ENCODE data around the gene SLC2A5. TPM values are rescaled to one million over a fixed set of nuclear protein-coding genes. Genes with fewer than 3 reads are reported as not detected.
"Not testable (repeated sequence)": the region's sequence is repeated elsewhere in the genome, so short reads cannot be mapped to it uniquely, and the experiment has no call there.

The SLC2A5 gene
- polyA plus RNA-seq, 3 donors = 0.75 to 1.3 (median 0.81) TPM

GRCh38 chr1:9004031-9004699, 65.3 kb downstream of the SLC2A5 start:
- H3K9ac ChIP-seq (ENCODE audit: insufficient read depth, low read length, poor library complexity, severe bottlenecking) = no peak overlapping the region
- no peaks in the 10 kb centered on the region for H3K9me3 ChIP-seq (replicated peaks in 1 of 2; ENCODE audit: control insufficient read depth in 1 of 2, insufficient read depth in 1 of 2, low read length in 2 of 2)
- H3K4me3 ChIP-seq (replicated peaks in 1 of 3; ENCODE audit: low read depth in 2 of 3, low read length in 3 of 3) = no peak overlapping the region
- H3K27me3 Mint-ChIP-seq (ENCODE audit: low read depth in 3 of 3) = peaks cover 2 to 6% (median 6%) of the 10 kb centered on the region in 3 donors
- no peak overlapping the region for H3K4me2 ChIP-seq (replicated peaks; ENCODE audit: extremely low read depth, low read length, poor library complexity, severe bottlenecking)
- TF ChIP-seq, protein P1, sequence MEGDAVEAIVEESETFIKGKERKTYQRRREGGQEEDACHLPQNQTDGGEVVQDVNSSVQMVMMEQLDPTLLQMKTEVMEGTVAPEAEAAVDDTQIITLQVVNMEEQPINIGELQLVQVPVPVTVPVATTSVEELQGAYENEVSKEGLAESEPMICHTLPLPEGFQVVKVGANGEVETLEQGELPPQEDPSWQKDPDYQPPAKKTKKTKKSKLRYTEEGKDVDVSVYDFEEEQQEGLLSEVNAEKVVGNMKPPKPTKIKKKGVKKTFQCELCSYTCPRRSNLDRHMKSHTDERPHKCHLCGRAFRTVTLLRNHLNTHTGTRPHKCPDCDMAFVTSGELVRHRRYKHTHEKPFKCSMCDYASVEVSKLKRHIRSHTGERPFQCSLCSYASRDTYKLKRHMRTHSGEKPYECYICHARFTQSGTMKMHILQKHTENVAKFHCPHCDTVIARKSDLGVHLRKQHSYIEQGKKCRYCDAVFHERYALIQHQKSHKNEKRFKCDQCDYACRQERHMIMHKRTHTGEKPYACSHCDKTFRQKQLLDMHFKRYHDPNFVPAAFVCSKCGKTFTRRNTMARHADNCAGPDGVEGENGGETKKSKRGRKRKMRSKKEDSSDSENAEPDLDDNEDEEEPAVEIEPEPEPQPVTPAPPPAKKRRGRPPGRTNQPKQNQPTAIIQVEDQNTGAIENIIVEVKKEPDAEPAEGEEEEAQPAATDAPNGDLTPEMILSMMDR (IDR thresholded peaks at IDR 0.05) = no peak
- no peak overlapping the region for H2AFZ ChIP-seq (ENCODE audit: insufficient read depth, low read depth, low read length, poor library complexity, severe bottlenecking)
- 44% methylated on average over 6 of the region's 11 CpGs for WGBS (ENCODE audit: insufficient coverage)
- H3K4me1 Mint-ChIP-seq = peaks cover 29% of the 10 kb centered on the region
- no peak overlapping the region for H3K27ac Mint-ChIP-seq
- peaks cover 22 to 28% of the 10 kb centered on the region in 2 donors for H3K4me1 ChIP-seq (ENCODE audit: control insufficient read depth in 1 of 2, insufficient read depth in 2 of 2, low read length in 2 of 2)
- H3K9me3 Mint-ChIP-seq = no peaks in the 10 kb centered on the region
- H3K4me3 Mint-ChIP-seq = peak overlapping the region in 1 of 2 donors; percentile 33
- DNase-seq = no peak
- no peaks in the 10 kb centered on the region for H4K20me1 ChIP-seq (ENCODE audit: insufficient read depth, low read length)
- no peaks in the 10 kb centered on the region for H3K79me2 ChIP-seq (ENCODE audit: insufficient read depth, low read length)
- intact Hi-C loops (cut with micrococcal nuclease) = no loop called here
- H3K36me3 Mint-ChIP-seq = no peaks in the 10 kb centered on the region
- H3K27ac ChIP-seq (ENCODE audit: low read depth in 1 of 2, low read length in 2 of 2) = no peak overlapping the region
- H3K36me3 ChIP-seq (replicated peaks in 1 of 2; ENCODE audit: control insufficient read depth in 1 of 2, insufficient read depth in 2 of 2, low read length in 2 of 2) = no peaks in the 10 kb centered on the region
- H3K27me3 ChIP-seq (ENCODE audit: control insufficient read depth in 2 of 2, insufficient read depth in 2 of 2, low read length in 2 of 2) = no peaks in the 10 kb centered on the region

GRCh38 chr1:9002215-9002560, 67.2 kb downstream of the SLC2A5 start:
- Mint-ChIP-seq H3K27ac (peak overlapping the region in 1 of 7 donors; percentile 11), H3K4me1 (peaks cover 18% of the 10 kb centered on the region)
- H3K4me3 Mint-ChIP-seq; H3K36me3 ChIP-seq (replicated peaks in 1 of 2; ENCODE audit: control insufficient read depth in 1 of 2, insufficient read depth in 2 of 2, low read length in 2 of 2); H3K4me2 ChIP-seq (replicated peaks; ENCODE audit: extremely low read depth, low read length, poor library complexity, severe bottlenecking); H3K9me3 Mint-ChIP-seq; H3K27me3 ChIP-seq (ENCODE audit: control insufficient read depth in 2 of 2, insufficient read depth in 2 of 2, low read length in 2 of 2); H3K36me3 Mint-ChIP-seq; H3K79me2 ChIP-seq (ENCODE audit: insufficient read depth, low read length); intact Hi-C loops (cut with micrococcal nuclease); H3K9me3 ChIP-seq (replicated peaks in 1 of 2; ENCODE audit: control insufficient read depth in 1 of 2, insufficient read depth in 1 of 2, low read length in 2 of 2); H3K4me3 ChIP-seq (replicated peaks in 1 of 3; ENCODE audit: low read depth in 2 of 3, low read length in 3 of 3); H2AFZ ChIP-seq (ENCODE audit: insufficient read depth, low read depth, low read length, poor library complexity, severe bottlenecking); DNase-seq; H4K20me1 ChIP-seq (ENCODE audit: insufficient read depth, low read length); H3K9ac ChIP-seq (ENCODE audit: insufficient read depth, low read length, poor library complexity, severe bottlenecking); H3K27ac ChIP-seq (ENCODE audit: low read depth in 1 of 2, low read length in 2 of 2); H3K27me3 Mint-ChIP-seq (ENCODE audit: low read depth in 3 of 3): not testable (repeated sequence)
- H3K4me1 ChIP-seq (ENCODE audit: control insufficient read depth in 1 of 2, insufficient read depth in 2 of 2, low read length in 2 of 2) = peaks cover 10 to 13% of the 10 kb centered on the region in 2 donors
- 19% methylated on average over 4 of the region's 11 CpGs for WGBS (ENCODE audit: insufficient coverage)

DNA sequence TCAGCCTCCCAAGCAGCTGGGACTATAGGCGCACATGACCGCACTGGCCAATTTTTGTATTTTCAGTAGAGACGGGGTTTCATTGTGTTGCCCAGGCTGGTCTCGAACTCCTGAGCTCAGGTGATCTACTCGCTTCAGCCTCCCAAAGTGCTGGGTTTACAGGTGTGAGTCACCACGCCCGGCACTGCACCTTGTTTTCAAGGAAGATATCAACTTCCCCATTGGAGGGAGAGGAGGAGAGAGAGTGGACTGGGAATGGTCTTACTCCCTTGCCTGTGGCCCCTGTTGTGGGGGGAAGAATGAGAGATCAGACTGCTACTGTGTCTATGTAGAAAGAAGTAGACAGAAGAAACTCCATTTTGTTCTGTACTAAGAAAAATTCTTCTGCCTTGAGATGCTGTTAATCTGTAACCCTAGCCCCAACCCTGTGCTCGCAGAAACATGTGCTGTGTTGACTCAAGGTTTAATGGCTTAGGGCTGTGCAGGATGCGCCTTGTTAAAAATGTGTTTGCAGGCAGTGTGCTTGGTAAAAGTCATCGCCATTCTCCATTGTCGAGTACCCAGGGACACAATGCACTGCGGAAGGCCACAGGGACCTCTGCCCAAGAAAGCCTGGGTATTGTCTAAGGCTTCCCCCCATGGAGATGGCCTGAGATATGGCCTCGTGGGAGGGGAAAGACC, 67.8 kb downstream of the SLC2A5 start:
- H3K4me3 Mint-ChIP-seq; H3K4me3 ChIP-seq (replicated peaks in 1 of 3; ENCODE audit: low read depth in 2 of 3, low read length in 3 of 3); H3K27ac ChIP-seq (ENCODE audit: low read depth in 1 of 2, low read length in 2 of 2); H3K27me3 Mint-ChIP-seq (ENCODE audit: low read depth in 3 of 3); H3K4me2 ChIP-seq (replicated peaks; ENCODE audit: extremely low read depth, low read length, poor library complexity, severe bottlenecking); H3K79me2 ChIP-seq (ENCODE audit: insufficient read depth, low read length); H2AFZ ChIP-seq (ENCODE audit: insufficient read depth, low read depth, low read length, poor library complexity, severe bottlenecking); H3K9me3 Mint-ChIP-seq; H3K4me1 ChIP-seq (ENCODE audit: control insufficient read depth in 1 of 2, insufficient read depth in 2 of 2, low read length in 2 of 2); H3K36me3 ChIP-seq (replicated peaks in 1 of 2; ENCODE audit: control insufficient read depth in 1 of 2, insufficient read depth in 2 of 2, low read length in 2 of 2); H3K9ac ChIP-seq (ENCODE audit: insufficient read depth, low read length, poor library complexity, severe bottlenecking); H4K20me1 ChIP-seq (ENCODE audit: insufficient read depth, low read length); H3K36me3 Mint-ChIP-seq; H3K27me3 ChIP-seq (ENCODE audit: control insufficient read depth in 2 of 2, insufficient read depth in 2 of 2, low read length in 2 of 2); H3K9me3 ChIP-seq (replicated peaks in 1 of 2; ENCODE audit: control insufficient read depth in 1 of 2, insufficient read depth in 1 of 2, low read length in 2 of 2); DNase-seq: not testable (repeated sequence)
- intact Hi-C loops (cut with micrococcal nuclease) = loop anchor here in 1 of 2 donors (2.0 kb wide), 1 partner anchor 77 kb away; no protein-coding TSS in a partner anchor
- WGBS (ENCODE audit: insufficient coverage) = 75% methylated on average over 6 of the region's 13 CpGs
- Mint-ChIP-seq H3K27ac (peak overlapping the region in 1 of 7 donors; percentile 11), H3K4me1 (peaks cover 14% of the 10 kb centered on the region)
